ENCODE data around the gene SDF2L1.

DNA sequence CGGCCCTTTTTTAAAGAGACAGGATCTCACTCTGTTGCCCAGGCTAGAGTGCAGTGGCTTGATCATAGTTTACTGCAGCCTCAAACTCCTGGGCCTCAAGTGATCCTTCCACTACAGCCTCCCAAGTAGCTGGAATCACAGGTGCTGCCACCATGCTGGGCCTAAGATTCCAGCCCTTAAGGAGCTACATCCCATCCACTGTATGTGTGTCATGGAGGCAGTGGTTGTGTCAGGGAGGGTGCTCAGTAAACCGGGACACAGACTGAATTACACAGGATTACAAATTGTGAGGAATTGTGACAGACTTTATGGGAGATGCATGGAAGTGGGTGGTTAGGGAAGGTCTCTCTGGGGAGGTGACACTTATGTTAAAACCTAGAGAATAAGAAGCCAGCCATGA, 21.6 kb downstream of the SDF2L1 start:
- TF ChIP-seq, protein P1, sequence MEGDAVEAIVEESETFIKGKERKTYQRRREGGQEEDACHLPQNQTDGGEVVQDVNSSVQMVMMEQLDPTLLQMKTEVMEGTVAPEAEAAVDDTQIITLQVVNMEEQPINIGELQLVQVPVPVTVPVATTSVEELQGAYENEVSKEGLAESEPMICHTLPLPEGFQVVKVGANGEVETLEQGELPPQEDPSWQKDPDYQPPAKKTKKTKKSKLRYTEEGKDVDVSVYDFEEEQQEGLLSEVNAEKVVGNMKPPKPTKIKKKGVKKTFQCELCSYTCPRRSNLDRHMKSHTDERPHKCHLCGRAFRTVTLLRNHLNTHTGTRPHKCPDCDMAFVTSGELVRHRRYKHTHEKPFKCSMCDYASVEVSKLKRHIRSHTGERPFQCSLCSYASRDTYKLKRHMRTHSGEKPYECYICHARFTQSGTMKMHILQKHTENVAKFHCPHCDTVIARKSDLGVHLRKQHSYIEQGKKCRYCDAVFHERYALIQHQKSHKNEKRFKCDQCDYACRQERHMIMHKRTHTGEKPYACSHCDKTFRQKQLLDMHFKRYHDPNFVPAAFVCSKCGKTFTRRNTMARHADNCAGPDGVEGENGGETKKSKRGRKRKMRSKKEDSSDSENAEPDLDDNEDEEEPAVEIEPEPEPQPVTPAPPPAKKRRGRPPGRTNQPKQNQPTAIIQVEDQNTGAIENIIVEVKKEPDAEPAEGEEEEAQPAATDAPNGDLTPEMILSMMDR (IDR thresholded peaks at IDR 0.05) = no peak
- no peak for TF ChIP-seq POLR2A (IDR thresholded peaks at IDR 0.05)

Data from body of pancreas (tissue), 4 donors.